Hepatocyte (in vitro differentiated cells): ENCODE measurements around the gene TMEM201. TPM values are rescaled to one million over a fixed set of nuclear protein-coding genes. Genes with fewer than 3 reads are reported as not detected.

Experiments
- DNase-seq: peaks from one replicate; pipeline ENCODE4 v3.0.0-alpha.2; 2016; ENCODE audit warnings: low spot score
- H2AFZ ChIP-seq: fragments of 200-600 bp; sonication (generic); 2 replicates; pipeline ENCODE4 v1.6.0; 2016; ENCODE audit warnings: antibody characterized with exemption, mild to moderate bottlenecking
- H3K27ac ChIP-seq: fragments of 200-600 bp; sonication (generic); 2 replicates; pipeline ENCODE4 v1.5.1; 2016; ENCODE audit warnings: mild to moderate bottlenecking
- H3K27me3 ChIP-seq: fragments of 200-600 bp; sonication (generic); 2 replicates; pipeline ENCODE4 v1.6.1; 2016
- H3K36me3 ChIP-seq: fragments of 200-600 bp; sonication (generic); replicated peaks from 2 replicates; pipeline ENCODE4 v1.5.1; 2016; ENCODE audit warnings: low read depth; ENCODE audit not compliant: insufficient read depth
- H3K4me1 ChIP-seq: fragments of 200-600 bp; sonication (generic); 2 replicates; pipeline ENCODE4 v1.5.1; 2016; ENCODE audit warnings: mild to moderate bottlenecking, moderate library complexity; ENCODE audit not compliant: insufficient read depth
- H3K4me2 ChIP-seq: fragments of 200-600 bp; sonication (generic); 2 replicates; pipeline ENCODE4 v1.6.0; 2016
- H3K4me3 ChIP-seq: fragments of 200-600 bp; sonication (generic); 2 replicates; pipeline ENCODE4 v1.5.1; 2016; ENCODE audit warnings: mild to moderate bottlenecking
- H3K79me2 ChIP-seq: fragments of 200-600 bp; sonication (generic); 2 replicates; pipeline ENCODE4 v1.6.0; 2017; ENCODE audit warnings: mild to moderate bottlenecking
- H3K9me2 ChIP-seq: fragments of 200-600 bp; sonication (generic); replicated peaks from 2 replicates; pipeline ENCODE4 v1.6.0; 2017; ENCODE audit warnings: mild to moderate bottlenecking; ENCODE audit not compliant: insufficient read depth
- H3K9me3 ChIP-seq: fragments of 200-600 bp; sonication (generic); 2 replicates; pipeline ENCODE4 v1.5.1; 2016; ENCODE audit warnings: low read depth, mild to moderate bottlenecking
- H4K20me1 ChIP-seq: fragments of 200-600 bp; sonication (generic); 2 replicates; pipeline ENCODE4 v1.6.0; 2016; ENCODE audit warnings: mild to moderate bottlenecking; ENCODE audit not compliant: insufficient read depth, poor library complexity, severe bottlenecking
- EZH2 ChIP-seq: fragments of 200-600 bp; sonication (generic); IDR thresholded peaks from 2 replicates; pipeline ENCODE4 v1.6.1; 2016; ENCODE audit warnings: antibody characterized with exemption, mild to moderate bottlenecking, borderline replicate concordance
- EZH2phosphoT487 ChIP-seq: fragments of 200-600 bp; sonication (generic); IDR thresholded peaks from one replicate; pipeline ENCODE4 v1.6.1; 2018; ENCODE audit warnings: antibody characterized with exemption, mild to moderate bottlenecking, low read depth, moderate library complexity; ENCODE audit not compliant: unreplicated experiment, severe bottlenecking
- WGBS: methylation state at CpG from one replicate; pipeline ENCODE4 v1.1.6; 2016; ENCODE audit warnings: low lambda C conversion rate; ENCODE audit errors: missing lambda C conversion rate; 5-methylcytosine and 5-hydroxymethylcytosine counted together
- polyA plus RNA-seq: library from polyadenylated mRNA; unstranded; fragments of >200 nt; fragmentation: Nextera tagmentation; extraction: Ambion mirVana; gene quantifications from 2 replicates; pipeline ENCODE4 v1.2.1, GENCODE V29; 2016
- total RNA-seq: library from RNA; depleted of rRNA; stranded (reverse); fragments of >200 nt; gene quantifications from 2 replicates; pipeline ENCODE4 v1.2.3, GENCODE V29; 2014
- TF ChIP-seq, protein P1 (sequence below): fragments of 200-600 bp; sonication (generic); IDR thresholded peaks from 2 replicates; pipeline ENCODE4 v1.5.1; 2016; ENCODE audit warnings: antibody characterized with exemption, mild to moderate bottlenecking; ENCODE audit not compliant: poor library complexity

TMEM201 gene
- total and polyA plus RNA-seq, 2 experiments from 2014 or later, result 3.7 to 11.2 TPM

DNA sequence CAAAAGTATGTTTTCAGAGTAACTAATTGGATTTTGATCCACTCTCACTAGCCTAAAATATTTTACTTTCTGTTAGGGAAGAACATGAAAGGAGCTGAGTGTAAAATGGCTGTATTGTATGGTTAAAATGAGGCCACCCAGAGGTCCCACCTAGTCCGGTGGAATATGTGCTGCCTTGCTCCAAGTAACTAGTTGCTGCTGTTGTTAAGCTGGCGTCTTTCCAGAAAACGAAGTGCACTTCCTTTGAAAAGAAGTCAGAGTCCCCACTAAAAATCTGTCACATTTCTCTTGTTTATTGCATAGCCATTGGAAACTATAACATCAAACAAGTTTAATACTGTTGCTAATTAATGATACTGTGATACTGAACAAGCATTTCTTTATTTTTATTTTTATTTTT is 46.3 kb upstream of the TMEM201 start:
- H3K4me3 ChIP-seq, result no peak overlapping the region

DNA sequence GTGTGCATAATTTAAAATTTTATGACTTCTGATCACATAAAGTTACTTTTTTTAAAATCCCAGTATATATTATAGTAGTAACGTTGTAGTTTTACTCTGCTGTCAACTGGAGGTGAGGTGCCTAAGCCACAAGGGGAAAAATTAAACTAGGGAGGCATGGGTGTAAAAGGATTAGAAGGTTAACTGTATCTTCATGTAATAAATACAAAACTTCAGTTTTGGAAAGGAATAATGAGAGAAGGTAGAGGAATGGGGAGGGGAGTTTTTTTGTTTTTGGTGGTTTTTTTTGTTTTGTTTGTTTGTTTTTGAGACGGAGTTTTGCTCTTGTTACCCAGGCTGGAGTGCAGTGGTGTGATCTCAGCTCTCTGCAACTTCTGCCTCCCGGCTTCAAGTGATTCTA is 43.8 kb upstream of the TMEM201 start:
- peaks cover 71% of the 10 kb centered on the region for H4K20me1 ChIP-seq
- H3K9me2 ChIP-seq, result no peaks in the 10 kb centered on the region
- no peak overlapping the region for H3K4me3 ChIP-seq
- H3K79me2 ChIP-seq, result peaks cover 96% of the 10 kb centered on the region
- H3K4me1 ChIP-seq, result peaks cover 11% of the 10 kb centered on the region
- H3K27ac ChIP-seq, result no peak overlapping the region
- H3K9me3 ChIP-seq, result no peaks in the 10 kb centered on the region
- H2AFZ ChIP-seq, result no peak overlapping the region
- WGBS, result 88% methylated on average over 3 of the region's 3 CpGs
- no peaks in the 10 kb centered on the region for H3K27me3 ChIP-seq
- DNase-seq, result no peak
- no peak for TF ChIP-seq EZH2
- TF ChIP-seq, protein P1, sequence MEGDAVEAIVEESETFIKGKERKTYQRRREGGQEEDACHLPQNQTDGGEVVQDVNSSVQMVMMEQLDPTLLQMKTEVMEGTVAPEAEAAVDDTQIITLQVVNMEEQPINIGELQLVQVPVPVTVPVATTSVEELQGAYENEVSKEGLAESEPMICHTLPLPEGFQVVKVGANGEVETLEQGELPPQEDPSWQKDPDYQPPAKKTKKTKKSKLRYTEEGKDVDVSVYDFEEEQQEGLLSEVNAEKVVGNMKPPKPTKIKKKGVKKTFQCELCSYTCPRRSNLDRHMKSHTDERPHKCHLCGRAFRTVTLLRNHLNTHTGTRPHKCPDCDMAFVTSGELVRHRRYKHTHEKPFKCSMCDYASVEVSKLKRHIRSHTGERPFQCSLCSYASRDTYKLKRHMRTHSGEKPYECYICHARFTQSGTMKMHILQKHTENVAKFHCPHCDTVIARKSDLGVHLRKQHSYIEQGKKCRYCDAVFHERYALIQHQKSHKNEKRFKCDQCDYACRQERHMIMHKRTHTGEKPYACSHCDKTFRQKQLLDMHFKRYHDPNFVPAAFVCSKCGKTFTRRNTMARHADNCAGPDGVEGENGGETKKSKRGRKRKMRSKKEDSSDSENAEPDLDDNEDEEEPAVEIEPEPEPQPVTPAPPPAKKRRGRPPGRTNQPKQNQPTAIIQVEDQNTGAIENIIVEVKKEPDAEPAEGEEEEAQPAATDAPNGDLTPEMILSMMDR, result no peak
- TF ChIP-seq EZH2phosphoT487, result no peak
- no peaks in the 10 kb centered on the region for H3K36me3 ChIP-seq
- H3K4me2 ChIP-seq, result no peak overlapping the region

More for the DNA sequence above, 46.3 kb upstream of the TMEM201 start:
- peak; percentile 44 for DNase-seq
- TF ChIP-seq EZH2phosphoT487, result no peak
- TF ChIP-seq, protein P1, result no peak
- no peak for TF ChIP-seq EZH2
- peak overlapping the region; percentile 39 for H3K4me2 ChIP-seq
- no peak overlapping the region for H2AFZ ChIP-seq
- no peaks in the 10 kb centered on the region for H3K9me3 ChIP-seq
- peaks cover 23% of the 10 kb centered on the region for H3K4me1 ChIP-seq
- H3K9me2 ChIP-seq, result no peaks in the 10 kb centered on the region
- no peaks in the 10 kb centered on the region for H3K36me3 ChIP-seq
- H3K27ac ChIP-seq, result no peak overlapping the region
- WGBS, result 55% methylated on average over 3 of the region's 3 CpGs
- H3K79me2 ChIP-seq, result peaks cover 73% of the 10 kb centered on the region
- H4K20me1 ChIP-seq, result peaks cover 59% of the 10 kb centered on the region
- no peaks in the 10 kb centered on the region for H3K27me3 ChIP-seq

DNA sequence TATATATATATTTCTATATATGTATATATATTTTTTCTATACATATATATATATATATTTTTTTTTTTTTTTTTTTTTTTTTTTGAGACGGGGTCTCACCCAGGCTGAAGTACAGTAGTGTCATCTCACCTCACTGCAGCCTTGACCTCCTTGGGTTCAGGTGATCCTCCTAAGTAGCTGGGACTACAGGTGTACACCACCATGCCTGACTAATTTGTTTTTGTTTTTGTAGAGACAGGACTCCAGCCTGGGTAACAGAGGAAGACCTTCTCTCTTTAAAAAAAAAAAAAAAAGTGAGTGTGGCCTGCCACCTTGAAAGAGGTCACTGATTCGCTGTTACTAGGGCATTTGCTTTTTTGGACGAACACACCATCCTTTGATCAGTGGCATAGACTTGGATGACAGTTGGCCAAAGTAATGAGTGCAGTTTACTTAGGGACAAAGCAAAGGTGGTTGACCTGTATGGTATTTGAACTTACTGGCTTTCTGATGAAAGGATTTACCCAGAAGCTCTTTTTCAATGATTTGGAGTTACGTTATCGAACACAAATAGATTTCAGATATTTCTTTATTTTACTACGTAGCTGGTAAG is 38.7 kb upstream of the TMEM201 start:
- no peak for TF ChIP-seq EZH2phosphoT487
- TF ChIP-seq, protein P1, result no peak
- no peak for TF ChIP-seq EZH2
- no peak overlapping the region for H2AFZ ChIP-seq
- H3K27ac ChIP-seq, result no peak overlapping the region
- no peaks in the 10 kb centered on the region for H3K36me3 ChIP-seq
- no peaks in the 10 kb centered on the region for H3K27me3 ChIP-seq
- DNase-seq, result no peak
- peaks cover 75% of the 10 kb centered on the region for H3K79me2 ChIP-seq
- WGBS, result 94% methylated on average over 6 of the region's 6 CpGs
- no peaks in the 10 kb centered on the region for H3K9me2 ChIP-seq
- peaks cover 3% of the 10 kb centered on the region for H3K4me1 ChIP-seq
- peaks cover 41% of the 10 kb centered on the region for H4K20me1 ChIP-seq
- no peak overlapping the region for H3K4me3 ChIP-seq
- no peaks in the 10 kb centered on the region for H3K9me3 ChIP-seq
- H3K4me2 ChIP-seq, result no peak overlapping the region
